ENCODE measurements around the gene CLEC18C.

Gene CLEC18C

GRCh38 chr16:70156207-70156978 lies 17.2 kb upstream of the CLEC18C start:
- Histone ChIP-seq H2AFZ (ENCODE audit: low read depth, low read length) (no peak overlapping the region), H2BK120ac (ENCODE audit: low read depth, low read length) (no peak overlapping the region), H2BK12ac (ENCODE audit: low read length in 2 of 2) (no peak overlapping the region), H2AK5ac (ENCODE audit: low read length, severe bottlenecking) (no peak overlapping the region), H3K4me3 (ENCODE audit: insufficient read depth in 1 of 2, low read depth in 1 of 2, low read length in 2 of 2) (no peak overlapping the region), H3K23ac (ENCODE audit: low read length in 2 of 2) (no peak overlapping the region), H3K4ac (ENCODE audit: low read depth in 1 of 2, low read length in 2 of 2) (no peak overlapping the region), H4K91ac (ENCODE audit: low read length) (no peak overlapping the region), H3K9me3 (ENCODE audit: control insufficient read depth, low read length) (no peaks in the 10 kb centered on the region), H3K9ac (ENCODE audit: low read length) (no peak overlapping the region), H3K18ac (ENCODE audit: low read depth in 1 of 2, low read length in 2 of 2) (no peak overlapping the region), H2BK5ac (ENCODE audit: low read depth, low read length, poor library complexity, severe bottlenecking) (no peak overlapping the region), H3K14ac (ENCODE audit: low read length in 2 of 2) (no peak overlapping the region), H2BK15ac (ENCODE audit: low read depth, poor library complexity, severe bottlenecking) (no peak overlapping the region), H3K27ac (ENCODE audit: low read length, poor library complexity, severe bottlenecking) (no peak overlapping the region), H3K79me1 (replicated peaks; ENCODE audit: low read length, poor library complexity, severe bottlenecking) (peaks cover 8% of the 10 kb centered on the region), H3K27me3 (ENCODE audit: control insufficient read depth in 1 of 2, insufficient read depth in 1 of 2, low read length in 2 of 2) (no peaks in the 10 kb centered on the region), H3K4me2 (ENCODE audit: low read length, poor library complexity, severe bottlenecking) (no peak overlapping the region), H3K36me3 (ENCODE audit: control insufficient read depth in 1 of 2, insufficient read depth in 2 of 2, low read depth in 1 of 2, low read length in 2 of 2) (peaks cover 66 to 97% of the 10 kb centered on the region in 2 experiments), H4K8ac (ENCODE audit: low read length) (no peak overlapping the region), H3K4me1 (ENCODE audit: control insufficient read depth, insufficient read depth, low read depth, low read length) (no peaks in the 10 kb centered on the region)
- WGBS: 95% methylated on average over 29 of the region's 29 CpGs
- DNase-seq: no peak

GRCh38 chr16:70157105-70157476 lies 16.5 kb upstream of the CLEC18C start:
- WGBS: 94% methylated on average over 11 of the region's 11 CpGs
- no peak overlapping the region for H3K4me2 ChIP-seq (ENCODE audit: low read length, poor library complexity, severe bottlenecking)
- no peak overlapping the region for H2BK120ac ChIP-seq (ENCODE audit: low read depth, low read length)
- no peaks in the 10 kb centered on the region for H3K9me3 ChIP-seq (ENCODE audit: control insufficient read depth, low read length)
- no peak for DNase-seq
- H2AK5ac ChIP-seq (ENCODE audit: low read length, severe bottlenecking): no peak overlapping the region
- no peaks in the 10 kb centered on the region for H3K27me3 ChIP-seq (ENCODE audit: control insufficient read depth in 1 of 2, insufficient read depth in 1 of 2, low read length in 2 of 2)
- H3K14ac ChIP-seq (ENCODE audit: low read length in 2 of 2): no peak overlapping the region
- no peak overlapping the region for H4K8ac ChIP-seq (ENCODE audit: low read length)
- H2BK5ac ChIP-seq (ENCODE audit: low read depth, low read length, poor library complexity, severe bottlenecking): no peak overlapping the region
- no peak overlapping the region for H3K9ac ChIP-seq (ENCODE audit: low read length)
- H3K4me3 ChIP-seq (ENCODE audit: insufficient read depth in 1 of 2, low read depth in 1 of 2, low read length in 2 of 2): no peak overlapping the region
- no peak overlapping the region for H2BK12ac ChIP-seq (ENCODE audit: low read length in 2 of 2)
- no peak overlapping the region for H2BK15ac ChIP-seq (ENCODE audit: low read depth, poor library complexity, severe bottlenecking)
- no peak overlapping the region for H3K27ac ChIP-seq (ENCODE audit: low read length, poor library complexity, severe bottlenecking)
- no peak overlapping the region for H4K91ac ChIP-seq (ENCODE audit: low read length)
- H3K18ac ChIP-seq (ENCODE audit: low read depth in 1 of 2, low read length in 2 of 2): no peak overlapping the region
- H2AFZ ChIP-seq (ENCODE audit: low read depth, low read length): no peak overlapping the region
- H3K23ac ChIP-seq (ENCODE audit: low read length in 2 of 2): no peak overlapping the region
- peaks cover 7% of the 10 kb centered on the region for H3K79me1 ChIP-seq (replicated peaks; ENCODE audit: low read length, poor library complexity, severe bottlenecking)
- H3K4ac ChIP-seq (ENCODE audit: low read depth in 1 of 2, low read length in 2 of 2): no peak overlapping the region
- peaks cover 1% of the 10 kb centered on the region for H3K4me1 ChIP-seq (ENCODE audit: control insufficient read depth, insufficient read depth, low read depth, low read length)
- H3K36me3 ChIP-seq (ENCODE audit: control insufficient read depth in 1 of 2, insufficient read depth in 2 of 2, low read depth in 1 of 2, low read length in 2 of 2): peaks cover 62 to 95% of the 10 kb centered on the region in 2 experiments

GRCh38 chr16:70157477-70158260 lies 15.9 kb upstream of the CLEC18C start:
- no peak overlapping the region for H3K4ac ChIP-seq (ENCODE audit: low read depth in 1 of 2, low read length in 2 of 2)
- no peak overlapping the region for H2AK5ac ChIP-seq (ENCODE audit: low read length, severe bottlenecking)
- H3K18ac ChIP-seq (ENCODE audit: low read depth in 1 of 2, low read length in 2 of 2): no peak overlapping the region
- no peak overlapping the region for H3K4me3 ChIP-seq (ENCODE audit: insufficient read depth in 1 of 2, low read depth in 1 of 2, low read length in 2 of 2)
- no peak for DNase-seq
- H3K9ac ChIP-seq (ENCODE audit: low read length): no peak overlapping the region
- H3K9me3 ChIP-seq (ENCODE audit: control insufficient read depth, low read length): no peaks in the 10 kb centered on the region
- H3K14ac ChIP-seq (ENCODE audit: low read length in 2 of 2): no peak overlapping the region
- H4K8ac ChIP-seq (ENCODE audit: low read length): no peak overlapping the region
- WGBS: 98% methylated on average over 7 of the region's 8 CpGs
- peaks cover 7% of the 10 kb centered on the region for H3K79me1 ChIP-seq (replicated peaks; ENCODE audit: low read length, poor library complexity, severe bottlenecking)
- H3K4me1 ChIP-seq (ENCODE audit: control insufficient read depth, insufficient read depth, low read depth, low read length): peaks cover 4% of the 10 kb centered on the region
- H3K27me3 ChIP-seq (ENCODE audit: control insufficient read depth in 1 of 2, insufficient read depth in 1 of 2, low read length in 2 of 2): no peaks in the 10 kb centered on the region
- no peak overlapping the region for H2BK12ac ChIP-seq (ENCODE audit: low read length in 2 of 2)
- no peak overlapping the region for H2BK15ac ChIP-seq (ENCODE audit: low read depth, poor library complexity, severe bottlenecking)
- H3K27ac ChIP-seq (ENCODE audit: low read length, poor library complexity, severe bottlenecking): no peak overlapping the region
- no peak overlapping the region for H2BK120ac ChIP-seq (ENCODE audit: low read depth, low read length)
- no peak overlapping the region for H2AFZ ChIP-seq (ENCODE audit: low read depth, low read length)
- no peak overlapping the region for H3K23ac ChIP-seq (ENCODE audit: low read length in 2 of 2)
- no peak overlapping the region for H3K4me2 ChIP-seq (ENCODE audit: low read length, poor library complexity, severe bottlenecking)
- H3K36me3 ChIP-seq (ENCODE audit: control insufficient read depth in 1 of 2, insufficient read depth in 2 of 2, low read depth in 1 of 2, low read length in 2 of 2): peaks cover 58 to 93% of the 10 kb centered on the region in 2 experiments
- H2BK5ac ChIP-seq (ENCODE audit: low read depth, low read length, poor library complexity, severe bottlenecking): no peak overlapping the region
- H4K91ac ChIP-seq (ENCODE audit: low read length): no peak overlapping the region

GRCh38 chr16:70158261-70158939 lies 15.2 kb upstream of the CLEC18C start:
- Histone ChIP-seq H3K27me3 (ENCODE audit: control insufficient read depth in 1 of 2, insufficient read depth in 1 of 2, low read length in 2 of 2) (no peaks in the 10 kb centered on the region), H3K23ac (ENCODE audit: low read length in 2 of 2) (peak overlapping the region in 1 of 2 experiments; percentile 65), H3K4me3 (ENCODE audit: insufficient read depth in 1 of 2, low read depth in 1 of 2, low read length in 2 of 2) (no peak overlapping the region), H3K4ac (ENCODE audit: low read depth in 1 of 2, low read length in 2 of 2) (no peak overlapping the region), H3K4me1 (ENCODE audit: control insufficient read depth, insufficient read depth, low read depth, low read length) (peaks cover 5% of the 10 kb centered on the region), H2BK5ac (ENCODE audit: low read depth, low read length, poor library complexity, severe bottlenecking) (no peak overlapping the region), H2AK5ac (ENCODE audit: low read length, severe bottlenecking) (no peak overlapping the region), H2BK12ac (ENCODE audit: low read length in 2 of 2) (no peak overlapping the region), H3K9ac (ENCODE audit: low read length) (no peak overlapping the region), H3K14ac (ENCODE audit: low read length in 2 of 2) (no peak overlapping the region), H3K18ac (ENCODE audit: low read depth in 1 of 2, low read length in 2 of 2) (no peak overlapping the region), H4K91ac (ENCODE audit: low read length) (no peak overlapping the region), H3K36me3 (ENCODE audit: control insufficient read depth in 1 of 2, insufficient read depth in 2 of 2, low read depth in 1 of 2, low read length in 2 of 2) (peaks cover 51 to 86% of the 10 kb centered on the region in 2 experiments), H3K27ac (ENCODE audit: low read length, poor library complexity, severe bottlenecking) (no peak overlapping the region), H2BK120ac (ENCODE audit: low read depth, low read length) (no peak overlapping the region), H3K4me2 (ENCODE audit: low read length, poor library complexity, severe bottlenecking) (no peak overlapping the region), H3K79me1 (replicated peaks; ENCODE audit: low read length, poor library complexity, severe bottlenecking) (peaks cover 2% of the 10 kb centered on the region), H3K9me3 (ENCODE audit: control insufficient read depth, low read length) (no peaks in the 10 kb centered on the region), H2BK15ac (ENCODE audit: low read depth, poor library complexity, severe bottlenecking) (no peak overlapping the region), H4K8ac (ENCODE audit: low read length) (no peak overlapping the region), H2AFZ (ENCODE audit: low read depth, low read length) (no peak overlapping the region)
- WGBS: 84% methylated on average over 6 of the region's 7 CpGs
- no peak for DNase-seq

Measured in mesenchymal stem cell (in vitro differentiated cells and primary cell).